HG02885 (cell line): ENCODE data around the gene KIAA0232.

ENCODE experiments used
- ATAC-seq: cut with Tn5 transposase; IDR thresholded peaks from one replicate; pipeline ENCODE4 v1.9.1; 2021; ENCODE audit warnings: mild to moderate bottlenecking; ENCODE audit not compliant: unreplicated experiment, poor library complexity

Gene KIAA0232

GRCh38 chr4:6782147-6782845, at the start of gene KIAA0232:
KIAA0232 (plus strand) TSS chr4:6782727; CDS start chr4:6824454, 41,727 bp downstream.
- ATAC-seq = peak; percentile 72

- no peak for ATAC-seq
Measured at GRCh38 chr4:6733358-6734164, 49.0 kb upstream of the KIAA0232 start.

- ATAC-seq = no peak
Measured at GRCh38 chr4:6734165-6734786, 48.3 kb upstream of the KIAA0232 start.

- no peak for ATAC-seq
Measured at GRCh38 chr4:6739920-6740319, 42.6 kb upstream of the KIAA0232 start.

- no peak for ATAC-seq
Measured at GRCh38 chr4:6740347-6740746, 42.2 kb upstream of the KIAA0232 start.

GRCh38 chr4:6742507-6742906, 40.0 kb upstream of the KIAA0232 start:
- ATAC-seq = no peak

GRCh38 chr4:6742989-6743388, 39.5 kb upstream of the KIAA0232 start:
- ATAC-seq = no peak

GRCh38 chr4:6746721-6747293, 35.7 kb upstream of the KIAA0232 start:
- no peak for ATAC-seq

- ATAC-seq = no peak
Measured at GRCh38 chr4:6747294-6748051, 35.1 kb upstream of the KIAA0232 start.

GRCh38 chr4:6748286-6748685, 34.2 kb upstream of the KIAA0232 start:
- ATAC-seq = no peak

GRCh38 chr4:6749340-6750171, 33.0 kb upstream of the KIAA0232 start:
- ATAC-seq = no peak

- no peak for ATAC-seq
Measured at GRCh38 chr4:6750286-6751221, 32.0 kb upstream of the KIAA0232 start.

- no peak for ATAC-seq
Measured at GRCh38 chr4:6751611-6752485, 30.7 kb upstream of the KIAA0232 start.

- ATAC-seq = no peak
Measured at GRCh38 chr4:6752486-6752829, 30.1 kb upstream of the KIAA0232 start.

GRCh38 chr4:6753103-6753560, 29.4 kb upstream of the KIAA0232 start:
- ATAC-seq = no peak

- ATAC-seq = no peak
Measured at GRCh38 chr4:6753891-6754290, 28.6 kb upstream of the KIAA0232 start.

GRCh38 chr4:6754481-6755087, 27.9 kb upstream of the KIAA0232 start:
- no peak for ATAC-seq
